Measurements from ENCODE around the gene CDCA7.
"Not testable (repeated sequence)": the region's sequence is repeated elsewhere in the genome, so short reads cannot be mapped to it uniquely, and the experiment has no call there.

Gene CDCA7

DNA sequence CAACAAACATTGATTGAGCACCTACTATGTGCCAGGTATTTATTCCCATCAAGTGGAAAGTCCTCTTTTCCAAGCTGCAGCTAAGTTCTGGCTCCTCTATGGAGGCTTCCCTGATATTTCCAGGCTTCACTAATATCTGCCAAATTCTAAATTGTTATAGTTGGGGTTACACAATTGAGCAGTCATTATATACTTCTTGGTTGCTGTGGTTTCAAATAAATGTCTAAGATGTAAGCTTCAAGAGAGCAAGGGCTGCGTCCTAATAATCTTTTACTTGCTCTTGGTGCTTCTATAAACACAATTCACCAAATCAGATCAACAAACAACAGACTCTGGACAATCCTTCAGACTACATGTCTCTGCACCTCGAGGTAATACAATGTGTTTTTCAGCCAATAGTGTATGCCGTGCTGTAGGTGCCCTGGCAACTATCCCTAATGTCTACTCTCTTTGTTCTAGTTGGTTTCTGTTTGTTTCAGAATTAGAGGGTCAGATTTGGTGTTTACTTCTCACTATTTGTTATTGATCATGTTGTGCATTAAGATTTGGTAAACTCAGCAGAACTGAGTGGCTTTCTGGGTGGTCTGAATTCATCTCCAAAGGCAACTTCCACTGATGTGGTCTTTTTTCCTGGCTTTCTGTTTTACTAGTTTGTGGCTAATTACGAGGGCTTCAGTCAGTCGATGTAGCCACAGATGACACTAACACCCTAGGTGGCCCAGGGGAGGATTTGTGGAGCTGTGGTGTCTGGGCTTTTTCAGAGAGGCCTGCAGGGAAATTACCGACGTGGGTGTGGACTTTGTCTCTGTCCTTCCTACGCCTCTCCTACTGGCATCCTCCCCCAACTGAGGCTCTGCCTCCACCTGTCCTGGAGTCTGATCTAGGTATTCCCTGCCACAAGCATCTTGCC lies 50.4 kb downstream of the CDCA7 start:
- no peak for DNase-seq

DNA sequence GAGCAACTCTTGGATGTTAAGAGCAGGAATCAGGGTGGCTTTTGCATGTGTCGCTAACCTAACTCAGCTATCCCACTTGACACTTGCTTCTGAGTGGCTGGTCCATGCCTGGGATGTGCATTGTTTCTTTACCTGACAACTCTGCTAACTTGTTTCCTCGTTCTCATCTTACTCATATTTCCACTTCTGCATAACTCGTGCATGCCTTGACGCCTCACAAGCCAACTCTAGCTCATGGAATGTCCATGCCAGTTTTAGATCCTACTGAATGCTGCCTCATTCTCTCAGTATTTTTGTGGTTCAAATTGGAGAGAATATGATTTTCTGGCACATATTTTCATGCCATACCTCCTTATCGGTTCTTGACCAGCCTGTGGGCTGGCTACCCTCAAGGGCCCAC lies 52.5 kb downstream of the CDCA7 start:
- DNase-seq, result no peak

DNA sequence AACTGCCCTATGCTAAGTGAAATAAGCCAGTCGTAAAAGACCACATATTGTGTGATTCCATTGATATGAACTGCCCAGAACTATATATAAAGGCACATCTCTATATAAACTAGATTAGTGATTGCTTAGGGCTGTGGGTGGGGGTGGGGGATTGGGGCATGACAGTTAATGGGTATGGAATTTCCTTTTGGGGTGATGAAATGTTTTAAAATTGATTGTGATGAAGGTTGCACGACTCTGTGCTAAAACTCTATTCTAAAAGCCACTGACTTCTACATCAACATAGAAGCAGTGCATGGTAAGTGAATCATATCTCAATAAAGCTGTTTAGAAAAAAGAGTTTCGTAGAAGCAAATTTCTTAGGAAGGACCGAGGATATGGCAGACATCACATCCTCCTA lies 53.0 kb downstream of the CDCA7 start:
- DNase-seq, result no peak

DNA sequence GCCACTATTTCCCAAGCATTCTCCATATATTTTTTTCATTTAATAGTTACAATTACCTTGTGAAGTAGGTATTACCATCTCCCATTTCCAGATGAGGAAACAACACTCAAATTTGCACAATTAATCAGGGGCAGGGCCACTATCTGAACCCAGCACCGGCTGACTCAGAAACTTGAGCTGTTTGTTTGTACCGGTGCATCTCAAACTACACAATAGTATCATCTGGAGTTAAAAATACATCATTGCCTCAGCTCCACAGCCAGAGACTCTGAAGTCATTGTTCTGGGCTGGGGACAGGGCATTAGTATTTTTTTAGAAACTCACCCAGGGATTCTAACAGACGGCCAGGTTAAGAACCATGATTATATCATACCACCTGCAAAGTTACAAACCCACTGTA lies 55.9 kb downstream of the CDCA7 start:
- DNase-seq, result no peak

DNA sequence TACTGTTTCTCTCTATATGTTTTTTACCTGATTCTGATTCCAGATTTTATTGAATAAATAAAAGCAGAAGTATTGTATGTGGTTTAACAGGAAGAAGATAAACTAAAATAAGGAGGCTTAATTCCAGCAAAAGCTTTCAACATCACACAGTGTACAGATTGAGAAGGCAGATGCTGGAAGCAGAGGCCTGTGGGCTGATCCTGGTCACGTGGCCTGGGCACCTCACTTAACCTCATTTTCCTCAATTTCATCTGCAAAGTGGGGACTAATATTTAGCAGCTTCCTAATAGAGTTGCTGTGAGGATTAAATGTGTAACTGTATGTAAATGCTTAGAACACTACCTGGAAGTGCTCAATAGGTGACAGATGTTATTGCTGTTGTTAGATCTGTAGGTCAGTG lies 58.0 kb downstream of the CDCA7 start:
- DNase-seq, result no peak

DNA sequence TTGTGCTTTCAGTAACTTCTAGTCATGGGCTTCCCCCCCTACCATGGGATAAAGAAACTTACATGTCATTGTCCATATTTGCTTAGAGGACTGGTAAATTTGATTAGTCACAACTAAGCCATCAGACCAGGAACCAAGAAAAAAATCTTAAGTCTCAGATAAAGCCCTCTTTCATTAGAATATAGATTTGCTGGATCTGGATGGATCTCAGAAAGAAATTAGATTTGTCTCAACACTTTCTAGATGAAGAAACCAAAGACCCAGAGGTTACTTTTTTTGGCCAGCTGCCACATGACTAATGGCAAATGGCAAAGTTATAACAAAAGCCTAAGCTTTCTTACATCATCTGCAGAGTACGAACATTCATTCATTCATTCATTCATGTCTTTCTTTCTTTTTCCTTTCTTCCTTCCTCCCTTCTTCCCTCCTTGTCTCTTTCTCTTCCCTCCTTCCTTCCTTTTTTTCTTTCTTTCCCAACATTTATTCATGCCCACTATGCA lies 60.2 kb downstream of the CDCA7 start:
- no peak for DNase-seq

DNA sequence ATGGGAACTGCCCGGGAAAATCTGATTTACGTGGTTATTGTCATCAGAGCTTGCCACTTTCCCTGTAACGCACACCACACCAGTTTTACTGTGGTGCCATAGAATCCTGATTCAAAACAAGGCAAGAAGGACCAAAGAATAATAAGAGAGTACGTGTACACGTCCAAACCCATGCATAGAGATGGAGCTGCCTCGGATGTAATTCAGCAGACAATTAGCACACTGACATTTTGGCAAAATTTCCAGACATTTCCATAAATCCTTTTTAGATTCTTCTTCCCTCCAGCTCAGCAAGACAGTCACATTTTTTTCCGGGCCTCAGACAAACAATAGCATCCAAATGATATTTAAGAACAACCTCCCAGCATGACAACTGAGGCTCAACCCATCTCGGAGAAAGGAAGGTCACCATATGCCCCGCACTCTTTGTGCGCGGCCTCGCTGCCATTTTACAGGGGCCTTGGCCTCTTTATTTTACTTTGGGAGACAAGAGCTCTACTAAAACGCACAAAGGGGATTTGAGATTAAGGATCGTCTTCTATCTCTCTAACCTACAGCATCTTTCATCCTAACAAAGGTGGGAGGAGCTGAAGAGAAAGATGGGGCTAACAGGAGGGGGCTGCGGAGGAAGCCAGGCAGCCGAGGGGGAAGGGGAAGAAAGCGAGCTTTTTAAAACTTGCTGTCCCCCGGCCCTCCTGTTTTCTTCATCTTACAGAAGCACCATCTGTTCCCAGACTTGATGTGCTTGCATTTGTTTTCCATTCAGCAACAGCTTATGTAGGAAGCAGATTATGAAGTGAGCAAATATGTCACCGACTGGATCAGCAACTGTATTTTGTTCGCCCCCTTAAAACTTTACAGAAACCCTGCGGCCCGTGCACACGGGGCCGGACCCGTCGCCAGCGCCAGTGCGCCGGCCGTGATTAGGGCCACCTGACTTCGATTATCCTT lies 61.0 kb downstream of the CDCA7 start:
- DNase-seq, result no peak

DNA sequence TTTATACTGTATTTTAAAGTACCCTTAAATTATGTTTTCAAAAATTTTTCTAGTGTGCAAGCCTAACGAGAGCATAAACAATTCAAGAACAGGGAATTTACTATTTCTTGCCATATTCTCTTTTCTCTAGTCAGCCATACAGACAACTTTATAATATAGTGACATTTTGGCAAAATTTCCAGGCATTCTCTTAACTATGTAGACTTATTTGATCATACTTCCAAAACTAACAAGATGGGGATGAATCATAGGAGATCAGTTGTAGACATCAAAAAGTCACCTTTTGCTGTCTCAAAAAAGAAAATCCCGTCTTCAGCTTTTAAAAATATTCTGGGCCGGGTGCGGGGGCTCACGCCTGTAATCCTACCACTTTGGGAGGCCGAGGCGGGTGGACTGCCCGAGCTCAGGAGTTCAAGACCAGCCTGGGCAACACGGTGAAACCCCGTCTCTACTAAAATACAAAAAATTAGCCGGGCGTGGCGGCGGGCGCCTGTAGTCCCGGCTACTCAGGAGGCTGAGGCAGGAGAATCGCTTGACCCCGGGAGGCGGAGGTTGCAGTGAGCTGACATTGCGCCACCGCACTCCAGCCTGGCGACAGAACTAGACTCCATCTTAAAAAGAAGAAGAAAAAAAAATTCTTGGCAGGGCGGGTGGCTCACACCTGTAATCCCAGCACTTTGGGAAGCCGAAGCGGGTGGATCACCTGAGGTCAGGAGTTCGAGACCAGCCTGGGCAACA lies 61.9 kb downstream of the CDCA7 start:
- DNase-seq, result not testable (repeated sequence)

DNA sequence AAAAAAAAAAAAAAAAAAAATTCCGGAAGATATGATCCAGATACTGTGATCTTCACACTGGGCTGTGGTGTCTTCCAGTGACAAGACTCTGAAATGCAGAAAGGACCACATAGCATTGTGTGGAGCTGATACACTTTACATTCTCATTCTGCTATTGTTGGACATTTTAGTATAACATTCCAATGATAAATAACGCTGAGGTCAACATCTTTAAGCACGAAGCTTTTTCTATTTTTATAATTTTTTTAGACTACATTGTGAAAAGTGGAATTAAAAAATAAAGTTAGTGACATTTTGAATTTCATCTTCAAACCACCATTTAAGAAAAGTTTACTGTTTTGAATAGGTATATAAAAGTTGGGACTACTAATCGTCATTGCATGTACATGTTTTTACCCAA lies 62.7 kb downstream of the CDCA7 start:
- no peak for DNase-seq

DNA sequence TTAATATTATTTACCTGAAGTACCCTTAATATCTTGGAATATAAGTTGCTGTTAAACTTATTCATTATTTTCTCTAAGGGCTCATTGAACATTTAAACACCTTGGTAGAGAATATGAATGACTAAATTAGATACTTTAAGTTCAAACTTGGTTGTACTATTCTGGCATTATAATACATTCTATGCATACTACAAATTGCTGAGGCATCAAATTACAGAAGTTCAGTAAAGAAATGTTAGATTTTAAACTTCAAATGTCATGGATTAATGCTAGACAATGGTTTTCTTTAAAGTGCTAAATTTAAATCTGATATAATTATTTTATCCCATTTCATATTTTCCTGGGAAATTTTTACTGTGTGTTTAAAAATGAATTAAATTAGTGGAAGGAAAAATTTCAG lies 63.1 kb downstream of the CDCA7 start:
- no peak for DNase-seq

Data from central memory CD4-positive, alpha-beta T cell (primary cell).